Embryonic facial prominence (tissue), 1 donor: ENCODE data around the gene MEFV.
"Not testable (repeated sequence)": the region's sequence is repeated elsewhere in the genome, so short reads cannot be mapped to it uniquely, and the experiment has no call there.

Source experiments
- DNase-seq: peaks from one replicate; pipeline ENCODE4 v3.0.0-alpha.2; 2016; ENCODE audit errors: extremely low spot score

MEFV gene

GRCh38 chr16:3215601-3216262 is 40.7 kb downstream of the MEFV start:
- DNase-seq = no peak

DNA sequence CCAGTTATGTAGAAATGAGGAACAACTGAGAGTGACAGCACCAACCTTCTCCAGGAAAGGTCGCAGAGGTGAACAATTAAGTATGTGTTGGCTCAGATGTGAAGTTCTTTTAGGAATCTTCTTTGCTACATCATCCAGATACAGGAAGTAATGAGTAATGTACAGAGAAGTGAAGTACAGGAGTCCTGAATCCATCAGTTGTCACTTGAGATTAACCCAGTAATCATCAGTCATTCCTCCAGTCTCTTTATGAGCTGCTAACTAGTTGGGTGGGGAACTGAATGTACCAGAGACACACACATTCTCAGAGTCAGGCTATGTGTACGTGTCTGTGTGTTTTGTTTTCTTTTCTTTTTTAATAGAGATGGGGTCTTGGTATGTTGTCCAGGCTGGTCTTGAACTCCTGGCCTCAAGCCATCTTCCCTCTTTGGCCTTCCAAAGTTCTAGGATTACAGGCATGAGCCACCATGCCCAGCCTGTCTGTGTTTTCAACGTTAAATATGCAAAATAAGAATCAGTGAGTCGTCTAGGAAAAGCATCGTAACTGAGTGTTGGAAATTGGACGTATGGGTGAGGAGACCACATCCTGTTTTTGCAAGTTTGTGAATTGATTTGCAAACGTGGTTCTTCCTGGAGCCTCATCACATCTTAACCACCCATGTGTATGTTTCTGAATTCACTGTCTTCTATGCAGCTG is 41.4 kb downstream of the MEFV start:
- DNase-seq = no peak

DNA sequence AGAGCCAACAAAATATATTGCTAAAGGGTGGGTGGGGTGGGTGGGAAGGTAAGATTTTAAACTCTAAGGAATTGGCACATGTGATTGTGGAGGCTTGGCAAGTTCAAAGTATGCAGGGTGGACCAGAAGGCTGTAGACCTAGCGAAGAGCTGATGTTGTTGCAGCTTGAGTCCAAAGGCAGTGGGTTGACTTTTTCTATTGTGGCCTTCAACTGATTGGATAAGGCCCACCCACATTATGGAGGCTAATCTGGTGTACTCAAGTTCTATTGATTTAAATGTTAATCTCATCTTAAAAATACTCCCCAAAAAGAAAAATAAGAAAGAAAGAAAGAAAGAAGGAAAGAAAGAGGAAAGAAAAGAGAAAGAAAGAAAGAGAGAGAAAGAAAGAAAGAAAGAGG is 43.9 kb downstream of the MEFV start:
- no peak for DNase-seq

- DNase-seq = no peak
These were observed 44.4 kb downstream of the MEFV start for GRCh38 chr16:3212006-3212405.

- no peak for DNase-seq
These were observed 49.1 kb downstream of the MEFV start for GRCh38 chr16:3207086-3207953.

- DNase-seq = not testable (repeated sequence)
These were observed 50.5 kb downstream of the MEFV start for GRCh38 chr16:3205939-3206338.

DNA sequence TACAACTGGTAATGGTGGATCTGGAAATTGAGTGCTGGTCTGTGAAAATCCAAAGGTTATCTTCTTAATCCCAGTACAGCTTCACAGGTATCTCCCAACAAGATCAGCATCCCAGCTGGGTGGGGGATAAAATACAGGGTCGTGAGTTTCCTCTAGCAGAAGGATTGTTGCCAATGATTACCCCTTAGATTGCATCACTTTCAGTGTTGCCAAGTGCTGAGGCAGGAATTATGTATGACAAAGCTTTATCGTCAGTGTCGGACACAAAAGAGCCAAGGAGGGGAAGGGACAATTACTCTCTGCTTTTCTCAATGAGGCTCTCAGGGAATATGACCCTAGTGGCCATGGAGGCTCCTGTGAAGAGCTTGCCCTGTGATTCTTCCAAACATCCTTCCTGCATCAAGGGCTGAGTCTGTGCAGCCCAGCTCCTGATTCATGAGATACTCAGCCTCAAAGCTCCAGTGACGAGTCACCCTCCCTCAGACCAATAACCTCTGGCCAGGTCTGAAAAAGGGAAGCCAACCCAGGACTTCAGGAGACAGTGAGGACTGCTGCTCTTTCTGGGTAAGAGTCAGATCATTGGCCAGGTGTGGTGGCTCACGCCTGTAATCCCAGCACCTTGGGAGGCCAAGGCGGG is 53.4 kb downstream of the MEFV start:
- DNase-seq = no peak

- no peak for DNase-seq
These were observed 57.9 kb downstream of the MEFV start for GRCh38 chr16:3198334-3199072.

DNA sequence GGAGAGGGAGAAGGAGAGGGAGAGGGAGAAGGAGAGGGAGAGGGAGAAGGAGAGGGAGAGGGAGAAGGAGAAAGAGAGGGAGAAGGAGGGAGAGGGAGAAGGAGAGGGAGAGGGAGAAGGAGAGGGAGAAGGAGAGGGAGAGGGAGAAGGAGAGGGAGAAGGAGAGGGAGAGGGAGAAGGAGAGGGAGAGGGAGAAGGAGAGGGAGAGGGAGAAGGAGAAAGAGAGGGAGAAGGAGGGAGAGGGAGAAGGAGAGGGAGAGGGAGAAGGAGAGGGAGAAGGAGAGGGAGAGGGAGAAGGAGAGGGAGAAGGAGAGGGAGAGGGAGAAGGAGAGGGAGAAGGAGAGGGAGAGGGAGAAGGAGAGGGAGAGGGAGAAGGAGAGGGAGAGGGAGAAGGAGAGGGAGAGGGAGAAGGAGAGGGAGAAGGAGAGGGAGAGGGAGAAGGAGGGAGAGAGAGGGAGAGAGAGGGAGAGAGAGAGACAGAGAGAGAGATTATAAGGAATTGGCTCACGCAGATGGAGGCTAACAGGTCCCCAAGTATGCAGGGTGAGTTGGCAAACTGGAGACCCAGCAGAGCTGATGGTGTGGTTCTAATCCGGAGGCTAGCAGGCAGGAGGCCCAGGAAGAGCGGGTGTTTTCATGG is 58.6 kb downstream of the MEFV start:
- not testable (repeated sequence) for DNase-seq

DNA sequence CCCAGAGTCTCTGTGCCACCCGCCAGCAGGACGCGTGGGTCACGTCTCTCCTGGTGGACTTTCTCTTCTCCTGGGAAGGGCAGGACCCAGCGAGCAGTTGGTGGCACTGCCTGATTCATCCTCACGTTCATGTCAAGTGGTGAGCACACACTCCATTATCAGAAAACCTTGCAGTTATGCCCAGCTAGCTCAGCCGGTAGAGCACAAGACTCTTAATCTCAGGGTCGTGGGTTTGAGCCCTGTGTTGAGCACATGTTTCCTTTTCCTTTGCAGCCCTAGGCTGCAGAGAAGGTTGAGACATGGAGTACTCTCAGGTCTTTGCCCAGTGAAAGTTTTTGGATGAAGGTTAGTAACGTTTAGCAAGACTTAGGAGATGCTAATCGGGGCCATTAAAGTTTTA is 60.5 kb downstream of the MEFV start:
- no peak for DNase-seq

GRCh38 chr16:3194792-3195191 is 61.6 kb downstream of the MEFV start:
- no peak for DNase-seq

DNA sequence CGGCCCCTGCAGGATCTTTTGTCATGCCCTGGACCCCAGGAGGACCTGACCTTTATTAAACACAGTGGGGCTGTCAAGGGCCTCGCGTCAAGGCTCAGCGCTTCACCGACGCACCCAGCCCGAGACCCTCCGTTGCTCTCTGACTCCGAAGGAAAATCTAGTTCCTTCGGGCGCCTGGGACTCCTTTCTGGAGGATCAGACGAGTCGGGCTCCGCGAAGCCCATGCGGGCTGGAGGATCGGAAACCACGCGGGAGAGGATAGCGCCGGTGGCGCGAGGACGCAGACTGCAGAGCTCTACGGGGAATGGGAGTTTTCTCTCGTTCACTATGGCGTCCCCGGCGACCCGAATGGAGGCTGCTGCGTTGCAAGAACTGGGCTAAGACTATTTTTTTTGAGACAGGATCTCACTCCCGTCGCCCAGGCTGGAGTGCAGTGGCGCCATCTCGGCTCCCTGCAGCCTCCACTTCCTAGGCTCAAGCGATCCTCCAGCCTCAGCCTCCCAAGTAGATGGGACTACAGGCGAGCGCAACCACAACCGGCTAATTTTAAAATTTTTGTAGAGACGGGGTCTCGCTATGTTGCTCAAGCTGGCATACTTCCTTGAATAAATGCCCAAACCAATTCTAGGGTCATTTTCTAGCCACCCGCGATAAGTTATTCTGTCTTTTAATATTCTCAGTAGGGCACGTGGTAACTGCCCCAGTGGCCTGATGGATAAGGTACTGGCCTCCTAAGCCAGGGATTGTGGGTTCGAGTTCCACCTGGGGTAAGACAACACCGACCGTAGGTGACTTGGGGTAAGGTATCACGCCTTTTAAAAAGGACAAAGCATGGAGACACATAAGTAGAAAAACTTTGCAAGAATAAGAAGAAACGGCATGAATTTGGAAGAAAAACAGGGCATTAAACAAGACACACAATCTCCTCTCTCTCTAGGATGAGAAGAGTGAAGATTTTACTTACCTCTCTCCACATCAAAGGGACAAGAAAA is 62.9 kb downstream of the MEFV start:
- DNase-seq = no peak

DNA sequence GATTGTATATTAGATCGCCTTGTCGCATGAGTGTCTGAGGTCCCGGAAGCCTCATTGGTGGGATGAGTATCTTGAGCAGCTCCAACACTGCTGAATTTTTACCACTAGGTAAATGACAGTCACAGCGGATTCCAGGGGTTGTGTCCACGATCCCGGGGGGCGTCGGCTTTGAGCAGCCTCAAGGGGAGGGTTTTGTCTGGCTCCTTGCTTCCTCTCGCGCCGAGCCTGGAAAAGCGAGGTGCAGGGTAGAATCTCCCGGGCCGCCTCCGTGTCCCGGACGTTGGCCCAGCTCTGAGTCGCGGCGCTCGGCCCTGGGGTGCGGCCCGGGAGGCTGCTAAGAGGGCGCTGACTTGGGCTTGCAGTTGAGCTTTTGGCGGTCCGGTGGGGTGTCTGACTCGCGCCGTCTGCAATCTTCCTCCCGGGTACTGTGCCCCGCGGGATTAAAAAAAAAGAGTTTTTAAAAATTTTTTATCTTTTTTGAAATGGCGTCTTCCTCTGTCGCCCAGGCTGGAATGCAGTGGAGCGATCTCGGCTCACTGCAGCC is 63.9 kb downstream of the MEFV start:
- no peak for DNase-seq
